GM13977 (cell line): ENCODE data around the gene PPP2R3A.
"Not testable (repeated sequence)": the region's sequence is repeated elsewhere in the genome, so short reads cannot be mapped to it uniquely, and the experiment has no call there.

Experiments
- DNase-seq: peaks from one replicate; pipeline ENCODE4 v3.0.0; 2012; ENCODE audit warnings: low spot score
- in situ Hi-C: fragments of 300-500 bp; cut with MboI; formaldehyde crosslinking; loops from one replicate; pipeline ENCODE4 v1.12.0; 2022; ENCODE audit warnings: low sequenced_read_pairs, low pct_unique_long_range_greater_than_20kb, mixed read lengths, inconsistent platforms; ENCODE audit not compliant: unreplicated experiment
- TF ChIP-seq, protein P1 (sequence below): IDR thresholded peaks from 2 replicates; pipeline ENCODE4 v1.5.1; 2012; ENCODE audit warnings: mild to moderate bottlenecking, control low read depth; ENCODE audit not compliant: insufficient read depth; ENCODE audit errors: extremely low read depth, missing control alignments

PPP2R3A gene

DNA sequence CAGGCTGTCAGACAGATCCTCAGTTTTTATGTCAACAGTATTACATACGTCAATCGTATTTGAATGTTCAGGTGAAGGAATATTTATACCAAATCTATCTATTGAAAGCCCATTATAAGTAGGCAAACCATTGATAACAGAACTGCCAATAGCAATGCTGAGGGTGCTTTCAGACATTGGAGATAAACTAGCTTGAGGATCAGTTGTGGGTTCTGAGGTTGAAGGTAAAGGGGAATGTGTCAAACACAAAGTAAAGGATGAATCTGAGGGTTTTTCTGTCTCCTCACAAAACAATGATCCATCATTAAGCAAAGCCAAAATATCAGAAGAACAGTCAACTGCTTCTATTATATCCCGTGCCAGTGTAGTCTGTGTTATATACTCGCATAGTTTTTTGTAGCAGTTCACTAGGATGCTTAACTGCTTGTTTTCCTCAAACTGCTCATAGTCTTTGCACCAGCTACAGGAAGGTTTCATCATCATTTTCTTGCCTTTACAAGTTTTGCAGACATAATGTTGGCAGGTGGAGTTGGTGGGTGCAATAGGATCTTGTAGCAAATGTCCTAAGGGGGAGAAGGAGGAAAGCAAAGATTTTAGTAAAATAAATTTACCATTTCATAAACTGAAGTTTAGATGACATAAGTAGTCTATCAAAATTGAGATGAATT lies 186.8 kb downstream of the PPP2R3A start:
- TF ChIP-seq, protein P1, sequence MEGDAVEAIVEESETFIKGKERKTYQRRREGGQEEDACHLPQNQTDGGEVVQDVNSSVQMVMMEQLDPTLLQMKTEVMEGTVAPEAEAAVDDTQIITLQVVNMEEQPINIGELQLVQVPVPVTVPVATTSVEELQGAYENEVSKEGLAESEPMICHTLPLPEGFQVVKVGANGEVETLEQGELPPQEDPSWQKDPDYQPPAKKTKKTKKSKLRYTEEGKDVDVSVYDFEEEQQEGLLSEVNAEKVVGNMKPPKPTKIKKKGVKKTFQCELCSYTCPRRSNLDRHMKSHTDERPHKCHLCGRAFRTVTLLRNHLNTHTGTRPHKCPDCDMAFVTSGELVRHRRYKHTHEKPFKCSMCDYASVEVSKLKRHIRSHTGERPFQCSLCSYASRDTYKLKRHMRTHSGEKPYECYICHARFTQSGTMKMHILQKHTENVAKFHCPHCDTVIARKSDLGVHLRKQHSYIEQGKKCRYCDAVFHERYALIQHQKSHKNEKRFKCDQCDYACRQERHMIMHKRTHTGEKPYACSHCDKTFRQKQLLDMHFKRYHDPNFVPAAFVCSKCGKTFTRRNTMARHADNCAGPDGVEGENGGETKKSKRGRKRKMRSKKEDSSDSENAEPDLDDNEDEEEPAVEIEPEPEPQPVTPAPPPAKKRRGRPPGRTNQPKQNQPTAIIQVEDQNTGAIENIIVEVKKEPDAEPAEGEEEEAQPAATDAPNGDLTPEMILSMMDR: no peak
- no peak for DNase-seq
- in situ Hi-C loops: no loop called here

DNA sequence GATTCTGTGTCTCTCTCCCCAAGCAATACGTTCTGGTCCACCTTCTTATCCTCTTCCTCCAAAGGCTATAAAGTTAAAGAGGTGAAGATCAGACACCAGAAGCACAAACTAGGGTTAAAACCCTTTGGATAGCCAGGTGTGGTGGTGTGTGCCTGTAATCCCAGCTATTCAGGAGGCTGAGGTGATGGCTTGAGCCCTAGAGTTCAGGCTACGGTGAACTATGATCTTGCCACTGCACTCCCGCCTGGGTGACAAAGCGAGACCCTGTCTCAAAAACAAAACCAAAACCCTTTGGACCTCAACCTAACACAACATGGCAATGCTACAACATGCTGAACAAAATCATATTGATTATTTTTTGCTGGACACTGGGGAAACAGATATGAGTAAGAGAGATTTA lies 187.4 kb downstream of the PPP2R3A start:
- TF ChIP-seq, protein P1: no peak
- no peak for DNase-seq
- in situ Hi-C loops: no loop called here

DNA sequence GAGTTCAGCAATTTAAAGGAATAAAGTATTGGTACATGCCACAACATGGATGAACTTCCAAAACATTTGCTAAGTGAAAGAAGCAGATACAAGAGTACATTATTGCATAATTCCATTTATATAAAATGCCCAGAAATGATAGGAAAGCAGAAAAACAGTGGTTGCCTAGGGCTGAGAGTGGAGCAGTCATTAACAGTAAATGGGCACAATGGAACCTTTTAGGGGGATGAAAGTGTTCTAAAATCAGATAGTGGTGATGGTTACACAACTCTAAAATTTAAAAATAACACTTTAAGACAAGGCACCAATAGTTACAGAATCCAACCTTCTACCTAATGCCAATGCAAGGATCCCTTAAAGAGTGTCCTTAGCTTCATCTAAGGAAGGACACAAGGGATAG lies 196.0 kb downstream of the PPP2R3A start:
- in situ Hi-C loops: no loop called here
- TF ChIP-seq, protein P1: no peak
- DNase-seq: no peak

DNA sequence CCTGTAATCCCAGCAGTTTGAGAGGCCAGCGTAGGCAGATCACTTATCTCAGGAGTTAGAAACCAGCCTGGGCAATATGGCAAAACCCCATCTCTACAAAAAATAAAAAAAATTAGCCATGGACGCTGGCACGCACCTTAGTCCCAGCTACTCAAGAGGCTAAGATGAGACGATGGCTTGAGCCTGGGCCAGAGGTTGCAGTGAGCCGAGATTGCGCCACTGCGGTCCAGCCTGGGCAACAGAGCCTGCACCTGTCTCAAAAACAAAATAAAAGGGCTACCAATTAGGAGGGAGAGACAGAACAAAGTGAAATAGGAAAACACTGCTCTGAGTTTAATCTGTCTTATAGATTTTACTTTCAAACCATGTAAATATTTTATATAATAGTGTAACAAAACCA lies 196.8 kb downstream of the PPP2R3A start:
- TF ChIP-seq, protein P1: no peak
- in situ Hi-C loops: no loop called here
- no peak for DNase-seq

DNA sequence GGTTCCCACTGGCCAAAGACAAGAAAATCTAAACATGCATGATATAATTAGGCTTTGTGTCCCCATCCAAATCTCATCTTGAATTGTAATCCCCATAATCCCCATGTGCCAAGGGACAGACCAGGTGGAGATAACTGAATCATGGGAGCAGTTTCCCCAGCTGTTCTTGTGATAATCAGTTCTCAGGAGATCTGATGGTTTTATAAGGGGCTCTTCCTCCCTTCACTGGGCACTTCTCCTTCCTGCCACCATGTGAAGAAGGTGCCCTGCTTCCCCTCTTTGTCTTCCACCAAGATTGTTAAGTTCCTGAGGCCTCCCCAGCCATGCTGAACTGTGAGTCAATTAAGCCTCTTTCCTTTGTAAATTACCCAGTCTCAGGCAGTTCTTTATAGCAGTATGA lies 198.1 kb downstream of the PPP2R3A start:
- DNase-seq, in situ Hi-C loops: not testable (repeated sequence)

DNA sequence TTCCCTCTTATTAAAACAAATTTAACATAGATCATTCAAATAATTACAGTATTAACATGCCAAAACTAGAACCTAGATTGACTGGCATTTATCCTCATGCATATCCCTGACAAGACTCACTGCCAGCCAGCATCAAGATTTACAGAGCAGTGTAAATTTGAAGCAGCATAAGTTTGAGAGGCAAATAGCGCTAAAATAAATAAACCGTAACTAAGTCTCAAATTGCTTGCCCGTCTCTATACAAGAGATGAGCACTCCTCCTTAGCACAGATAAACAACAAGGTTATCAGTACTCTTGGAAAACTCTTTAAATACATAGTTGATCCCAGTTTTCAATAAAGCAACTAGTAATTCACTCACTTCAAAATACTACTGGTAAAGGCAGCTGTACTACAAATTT lies 201.0 kb downstream of the PPP2R3A start:
- TF ChIP-seq, protein P1: no peak
- in situ Hi-C loops: no loop called here
- DNase-seq: no peak

DNA sequence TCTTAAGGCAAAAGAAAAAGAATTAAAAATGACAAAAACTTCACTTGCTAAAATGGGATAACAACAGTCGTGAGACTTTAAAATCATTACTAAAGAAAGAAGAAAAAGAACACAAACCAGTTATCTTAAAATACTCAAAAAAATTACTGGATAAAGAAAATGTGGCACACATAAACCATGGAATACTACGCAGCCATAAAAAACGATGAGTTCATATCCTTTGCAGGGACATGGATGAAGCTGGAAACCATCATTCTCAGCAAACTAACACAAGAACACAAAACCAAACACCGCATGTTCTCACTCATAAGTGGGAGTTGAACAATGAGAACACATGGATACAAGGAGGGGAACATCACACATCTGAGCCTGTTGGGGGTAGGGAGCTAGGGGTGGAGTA lies 202.7 kb downstream of the PPP2R3A start:
- DNase-seq, in situ Hi-C loops: not testable (repeated sequence)

DNA sequence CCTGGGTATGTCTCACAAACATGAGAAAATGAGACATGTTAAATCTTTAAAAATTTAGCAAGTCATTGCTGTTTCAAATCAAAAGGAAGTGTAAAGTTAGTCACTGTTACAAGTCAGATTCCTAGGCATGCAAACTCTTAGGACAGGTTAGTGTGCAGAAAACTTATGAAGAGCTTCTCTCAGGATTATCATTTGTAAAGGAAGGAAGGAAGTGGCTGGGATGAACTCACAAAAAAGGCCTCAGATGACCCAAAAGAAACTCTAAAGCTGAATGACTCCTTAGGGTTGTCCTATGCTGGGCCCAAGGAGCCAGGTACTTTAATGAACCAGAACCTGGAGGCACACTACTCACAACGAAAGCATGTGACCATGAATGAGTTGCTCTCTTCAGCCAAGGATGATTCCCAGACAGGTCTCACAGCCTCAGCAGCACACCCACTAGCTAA lies 205.6 kb downstream of the PPP2R3A start:
- in situ Hi-C loops: no loop called here
- DNase-seq: no peak
- TF ChIP-seq, protein P1: no peak
